ENCODE data around the gene TMEM212. TPM values are rescaled to one million over a fixed set of nuclear protein-coding genes. Genes with fewer than 3 reads are reported as not detected.

TMEM212 gene
- total RNA-seq, 2 donors from 2014 or later = not detected

GRCh38 chr3:171841620-171842000, 1.5 kb upstream of the TMEM212 start:
- H3K27ac ChIP-seq = peak overlapping the region in 1 of 2 donors; percentile 3

GRCh38 chr3:171844873-171845272, 1.7 kb downstream of the TMEM212 start:
- DNase-seq (ENCODE audit: low spot score) = no peak
- Histone ChIP-seq H3K36me3 (no peaks in the 10 kb centered on the region), H3K27me3 (no peaks in the 10 kb centered on the region), H3K4me1 (peaks cover 0 to 26% of the 10 kb centered on the region in 2 donors), H3K27ac (no peak overlapping the region), H3K4me3 (no peak overlapping the region), H3K9me3 (no peaks in the 10 kb centered on the region)
- TF ChIP-seq, protein P1, sequence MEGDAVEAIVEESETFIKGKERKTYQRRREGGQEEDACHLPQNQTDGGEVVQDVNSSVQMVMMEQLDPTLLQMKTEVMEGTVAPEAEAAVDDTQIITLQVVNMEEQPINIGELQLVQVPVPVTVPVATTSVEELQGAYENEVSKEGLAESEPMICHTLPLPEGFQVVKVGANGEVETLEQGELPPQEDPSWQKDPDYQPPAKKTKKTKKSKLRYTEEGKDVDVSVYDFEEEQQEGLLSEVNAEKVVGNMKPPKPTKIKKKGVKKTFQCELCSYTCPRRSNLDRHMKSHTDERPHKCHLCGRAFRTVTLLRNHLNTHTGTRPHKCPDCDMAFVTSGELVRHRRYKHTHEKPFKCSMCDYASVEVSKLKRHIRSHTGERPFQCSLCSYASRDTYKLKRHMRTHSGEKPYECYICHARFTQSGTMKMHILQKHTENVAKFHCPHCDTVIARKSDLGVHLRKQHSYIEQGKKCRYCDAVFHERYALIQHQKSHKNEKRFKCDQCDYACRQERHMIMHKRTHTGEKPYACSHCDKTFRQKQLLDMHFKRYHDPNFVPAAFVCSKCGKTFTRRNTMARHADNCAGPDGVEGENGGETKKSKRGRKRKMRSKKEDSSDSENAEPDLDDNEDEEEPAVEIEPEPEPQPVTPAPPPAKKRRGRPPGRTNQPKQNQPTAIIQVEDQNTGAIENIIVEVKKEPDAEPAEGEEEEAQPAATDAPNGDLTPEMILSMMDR (IDR thresholded peaks at IDR 0.05) = no peak

More at GRCh38 chr3:171841620-171842000, 1.5 kb upstream of the TMEM212 start:
- Histone ChIP-seq H3K9me3 (no peaks in the 10 kb centered on the region), H3K27me3 (no peaks in the 10 kb centered on the region), H3K4me1 (peaks cover 0 to 47% of the 10 kb centered on the region in 2 donors), H3K4me3 (no peak overlapping the region), H3K36me3 (no peaks in the 10 kb centered on the region)
- no peak for DNase-seq (ENCODE audit: low spot score)
- TF ChIP-seq, protein P1 (IDR thresholded peaks at IDR 0.05) = no peak

DNA sequence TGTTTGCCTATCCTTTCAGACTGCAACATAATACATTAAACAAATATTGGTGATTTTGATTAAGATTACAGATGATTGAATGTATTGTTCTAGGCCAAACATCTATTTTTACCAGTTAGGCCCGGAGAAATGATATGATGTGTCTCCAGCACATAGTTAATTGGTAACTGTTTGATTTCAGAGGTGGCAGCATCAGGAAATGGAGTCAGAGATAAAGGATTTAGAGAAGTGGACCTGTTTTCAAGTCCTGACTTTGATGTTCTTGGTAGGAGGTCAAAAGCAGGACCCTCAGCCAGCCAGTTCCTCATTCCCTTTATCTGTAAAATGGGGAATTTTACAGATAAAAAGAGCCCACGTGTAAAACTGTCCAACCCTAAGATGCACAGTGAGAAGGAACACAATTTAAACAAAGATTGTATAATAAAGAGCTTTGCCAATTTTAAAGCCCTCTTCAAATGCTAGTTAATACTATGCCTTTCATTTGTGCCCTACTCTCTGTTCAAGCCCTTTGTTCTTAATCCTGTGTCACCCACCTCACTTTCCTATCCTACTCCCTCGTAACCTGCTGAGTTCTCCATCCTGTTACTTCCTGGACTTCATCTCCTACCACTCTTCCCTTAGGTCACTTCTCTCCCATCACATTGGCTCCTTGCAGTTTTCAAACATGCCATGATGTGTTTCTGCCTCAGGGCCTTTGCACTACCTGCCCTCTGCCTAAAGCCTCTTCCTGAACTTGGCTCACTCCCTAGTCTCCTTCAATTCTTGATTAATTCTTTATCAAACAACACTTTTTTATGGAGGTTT, 2.5 kb downstream of the TMEM212 start:
- no peak overlapping the region for H3K27ac ChIP-seq
- no peaks in the 10 kb centered on the region for H3K36me3 ChIP-seq
- DNase-seq (ENCODE audit: low spot score) = no peak
- TF ChIP-seq, protein P1 (IDR thresholded peaks at IDR 0.05) = no peak
- no peaks in the 10 kb centered on the region for H3K9me3 ChIP-seq
- no peaks in the 10 kb centered on the region for H3K27me3 ChIP-seq
- peaks cover 0 to 29% of the 10 kb centered on the region in 2 donors for H3K4me1 ChIP-seq
- no peak overlapping the region for H3K4me3 ChIP-seq

DNA sequence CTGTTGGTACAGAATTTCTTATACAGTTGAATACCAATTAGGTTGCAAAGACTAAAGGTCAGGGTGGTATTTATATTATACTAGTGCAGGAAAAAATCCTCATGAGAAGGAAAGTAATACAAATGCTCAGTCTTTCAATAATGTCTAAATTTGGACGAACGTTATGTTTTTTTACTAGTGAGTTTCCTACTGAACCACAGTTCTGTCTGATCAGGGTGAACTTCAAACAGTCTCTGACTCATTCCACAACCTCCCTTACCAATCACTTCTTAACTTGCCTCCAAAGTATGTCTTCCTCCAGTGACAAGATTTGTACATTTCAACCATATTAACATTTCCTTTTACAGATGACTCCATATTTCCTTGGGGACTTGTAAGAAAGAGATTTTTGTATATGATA, 3.4 kb downstream of the TMEM212 start:
- Histone ChIP-seq H3K9me3 (no peaks in the 10 kb centered on the region), H3K4me1 (peaks cover 0 to 22% of the 10 kb centered on the region in 2 donors), H3K36me3 (no peaks in the 10 kb centered on the region), H3K27me3 (no peaks in the 10 kb centered on the region), H3K4me3 (no peak overlapping the region), H3K27ac (no peak overlapping the region)
- TF ChIP-seq, protein P1 (IDR thresholded peaks at IDR 0.05) = no peak
- no peak for DNase-seq (ENCODE audit: low spot score)

DNA sequence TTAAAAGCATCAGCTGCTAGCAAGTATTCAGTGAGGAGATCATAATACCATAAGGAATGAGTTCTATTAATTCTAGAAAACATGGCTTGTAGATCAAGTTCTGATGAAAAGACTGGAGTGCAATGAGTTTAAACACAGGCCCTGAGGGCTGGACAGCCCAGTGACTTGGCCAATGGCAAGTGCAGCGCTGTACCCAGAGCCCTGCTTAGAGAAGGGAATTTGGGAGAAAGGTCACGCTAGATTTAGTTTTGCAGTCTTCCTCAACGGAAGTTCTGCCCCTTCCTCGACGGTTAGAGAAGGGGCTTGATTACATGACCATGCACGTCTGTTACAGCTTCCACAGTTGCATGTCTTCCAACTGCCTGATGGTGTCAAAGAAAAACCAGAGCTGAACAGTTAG, 4.0 kb downstream of the TMEM212 start:
- Histone ChIP-seq H3K27me3 (no peaks in the 10 kb centered on the region), H3K9me3 (no peaks in the 10 kb centered on the region), H3K27ac (no peak overlapping the region)

More for the DNA sequence above, 4.0 kb downstream of the TMEM212 start:
- Histone ChIP-seq H3K4me1 (peaks cover 0 to 17% of the 10 kb centered on the region in 2 donors), H3K36me3 (no peaks in the 10 kb centered on the region), H3K4me3 (no peak overlapping the region)
- TF ChIP-seq, protein P1 (IDR thresholded peaks at IDR 0.05) = no peak
- DNase-seq (ENCODE audit: low spot score) = no peak

Measured in right atrium auricular region (tissue), 2 donors.